HepG2 (cell line): ENCODE data around the gene GOLGA7B. TPM values are rescaled to one million over a fixed set of nuclear protein-coding genes. Genes with fewer than 3 reads are reported as not detected.

Experiments
- ATAC-seq: fragments of 200-7000 bp; cut with Tn5 transposase; 3 replicates; pipeline ENCODE4 v1.9.1; 2020; ENCODE audit warnings: mild to moderate bottlenecking, moderate library complexity
- BruUV-seq: library from RNA; stranded (reverse); fragments of 400-500 nt; replicated peaks from 2 replicates; lab custom pipeline; 2021; lab: Mats Ljungman, UMichigan
- CTCF ChIA-PET: fragments of 300-600 bp; formaldehyde crosslinking; extraction: SDS; loops from one replicate; lab custom pipeline; 2021; ENCODE audit warnings: low total read pairs, inconsistent platforms, low intra/inter-chr PET ratio; lab: Yijun Ruan, JAX
- POLR2A ChIA-PET: fragments of 350-600 bp; sonication (Branson Sonifier 250); formaldehyde crosslinking; loops from one replicate; lab custom pipeline; 2020; ENCODE audit warnings: antibody characterized with exemption, inconsistent platforms; lab: Yijun Ruan, JAX
- DNase-seq: peaks from one replicate; pipeline ENCODE4 v3.0.0-alpha.2; 2015; ENCODE audit warnings: low spot score
- FAIRE-seq: peaks from 3 replicates; lab custom pipeline; 2011; peaks lifted over from hg19 to GRCh38; lab: Jason Lieb, UNC
- H2AFZ ChIP-seq: one replicate; pipeline ENCODE4 v1.6.1; 2011; ENCODE audit warnings: low read length, inconsistent platforms
- H3K27ac ChIP-seq: fragments of 300-600 bp; 3 replicates; pipeline ENCODE4 v1.8.0; 2011; ENCODE audit warnings: mixed run types, mild to moderate bottlenecking, mixed read lengths, low read length, inconsistent platforms; ENCODE audit not compliant: insufficient read depth; ENCODE audit errors: extremely low read length
- H3K27me3 ChIP-seq, 2 experiments: fragments of 200-600 bp in 1 of 2; 2 replicates in 1 of 2; 3 replicates in 1 of 2; pipeline versions ENCODE4 v1.6.0 to v1.8.0; 2011; ENCODE audit warnings: low read length in 2 of 2, mild to moderate bottlenecking in 2 of 2, moderate library complexity in 2 of 2, inconsistent platforms in 1 of 2; ENCODE audit not compliant: insufficient read depth in 2 of 2, control insufficient read depth in 1 of 2
- H3K36me3 ChIP-seq, 2 experiments: fragments of 200-600 bp in 1 of 2; replicated peaks in 1 of 2; 2 replicates in 1 of 2; 3 replicates in 1 of 2; pipeline versions ENCODE4 v1.5.1 to v1.8.0; 2011; ENCODE audit warnings: low read length in 2 of 2, inconsistent platforms in 1 of 2; ENCODE audit not compliant: insufficient read depth in 2 of 2, control insufficient read depth in 1 of 2
- H3K4me1 ChIP-seq: 2 replicates; pipeline ENCODE4 v1.5.1; 2012; ENCODE audit warnings: low read length, inconsistent platforms; ENCODE audit not compliant: insufficient read depth
- H3K4me2 ChIP-seq: 2 replicates; pipeline ENCODE4 v1.6.0; 2011; ENCODE audit warnings: low read depth, low read length, inconsistent platforms
- H3K4me3 ChIP-seq, 3 experiments: fragments of 200-600 bp in 1 of 3; sonication (generic), shearing (Covaris generic) in 1 of 3; replicated peaks in 1 of 3; 2 replicates each; pipeline ENCODE4 v1.5.1; 2011 to 2016; ENCODE audit warnings: low read length in 3 of 3, inconsistent platforms in 2 of 3, low read depth in 2 of 3, mild to moderate bottlenecking in 2 of 3, control low read depth in 1 of 3, mixed read lengths in 1 of 3; ENCODE audit not compliant: insufficient read depth in 1 of 3
- H3K79me2 ChIP-seq: one replicate; pipeline ENCODE4 v1.6.1; 2011; ENCODE audit warnings: low read length, inconsistent platforms; ENCODE audit not compliant: insufficient read depth
- H3K9ac ChIP-seq: 2 replicates; pipeline ENCODE4 v1.6.0; 2011; ENCODE audit warnings: mild to moderate bottlenecking, low read depth, low read length, inconsistent platforms; ENCODE audit not compliant: insufficient read depth
- H3K9me3 ChIP-seq: 2 replicates; pipeline ENCODE4 v1.5.1; 2012; ENCODE audit warnings: mild to moderate bottlenecking, low read length
- H4K20me1 ChIP-seq: 2 replicates; pipeline ENCODE4 v1.6.0; 2011; ENCODE audit warnings: inconsistent platforms, mild to moderate bottlenecking, low read length, moderate library complexity; ENCODE audit not compliant: insufficient read depth
- FOSL2 ChIP-seq: sonication (generic); formaldehyde crosslinking; IDR thresholded peaks from 2 replicates; pipeline ENCODE4 v1.4.0; 2020; ENCODE audit warnings: missing genetic modification reagents
- MAFK ChIP-seq, 2 experiments: IDR thresholded peaks in 1 of 2; conservative IDR thresholded peaks in 1 of 2; 2 replicates each; pipeline ENCODE4 v1.6.1; 2011; ENCODE audit warnings: improper control_type of control experiment in 2 of 2, low read length in 2 of 2
- NFE2L2 ChIP-seq: fragments of 150-350 bp; IDR thresholded peaks from 2 replicates; pipeline ENCODE4 v1.6.1; 2014; ENCODE audit warnings: low read length
- STAT5B ChIP-seq: sonication (generic); formaldehyde crosslinking; IDR thresholded peaks from 2 replicates; pipeline ENCODE4 v1.4.0; 2020; ENCODE audit warnings: missing genetic modification reagents
- ZNF362 ChIP-seq: sonication (generic); formaldehyde crosslinking; IDR thresholded peaks from 2 replicates; pipeline ENCODE4 v1.4.0; 2020; ENCODE audit warnings: missing genetic modification reagents, mild to moderate bottlenecking, borderline replicate concordance
- ZNF770 ChIP-seq: sonication (generic); formaldehyde crosslinking; IDR thresholded peaks from 2 replicates; pipeline ENCODE4 v1.5.0; 2020; ENCODE audit warnings: mild to moderate bottlenecking, missing genetic modification reagents
- WGBS: methylation state at CpG from one replicate; pipeline ENCODE4 v1.1.6; 2017; ENCODE audit warnings: low lambda C conversion rate; 5-methylcytosine and 5-hydroxymethylcytosine counted together
- in situ Hi-C: cut with HindIII; loops from 2 replicates; pipeline ENCODE4 v1.10.0; 2017; ENCODE audit warnings: low pct_unique_long_range_greater_than_20kb; ENCODE audit not compliant: extremely low pct_ligation_motif_present
- intact Hi-C: fragments of 100-400 bp; cut with micrococcal nuclease; formaldehyde crosslinking; loops from one replicate; pipeline ENCODE4 v1.10.0; 2022; ENCODE audit not compliant: unreplicated experiment
- polyA plus RNA-seq, 8 experiments: library from polyadenylated mRNA; depleted of rRNA in 3 of 8; stranded (reverse) in 7 of 8; unstranded in 1 of 8; fragments of >200 nt; fragmentation: Illumina TruSeq in 4 of 8; extraction: Trizol in 4 of 8; gene quantifications; 2 replicates each; pipeline versions ENCODE4 v1.2.1 to v1.2.3, GENCODE V29; 2011 to 2016; ENCODE audit warnings: low read depth in 4 of 8, missing spikeins in 1 of 8, mixed read lengths in 1 of 8; ENCODE audit not compliant: insufficient read depth in 1 of 8
- total RNA-seq, 5 experiments: library from RNA; depleted of rRNA; stranded (reverse); fragments of >200 nt; fragmentation: Illumina TruSeq; extraction: Trizol; gene quantifications; 2 replicates each; pipeline ENCODE4 v1.2.3, GENCODE V29; 2016; ENCODE audit warnings: low read depth in 1 of 5

Gene GOLGA7B
- total and polyA plus RNA-seq, 2 of the 13 experiments (the other 11 are each of a cell fraction or from before 2014, with no cell fraction given): not detected

- TF ChIP-seq ZNF362 (CRISPR knock-in tag): peak; percentile 77; the same call in 1 of the 2 replicates
- TF ChIP-seq NFE2L2: peak; percentile 51; the same call in 1 of the 2 replicates
- peak; percentile 41; the same call in 1 of the 2 replicates for TF ChIP-seq ZNF770 (CRISPR knock-in tag)
- no peak for TF ChIP-seq STAT5B (CRISPR knock-in tag)
- peak; percentile 38 for TF ChIP-seq FOSL2 (CRISPR knock-in tag)
- TF ChIP-seq MAFK (conservative IDR thresholded peaks at IDR 0.05 in 1 of 2, IDR thresholded peaks at IDR 0.05 in 1 of 2; ENCODE audit: low read length in 2 of 2): 0 out of 4 replicates have a peak, but pooled peaks of 1 of the 2 experiments have one; percentile 2
- Histone ChIP-seq H3K36me3 (no peaks in the 10 kb centered on the region), H3K79me2 (no peaks in the 10 kb centered on the region), H3K4me2 (peak overlapping the region; percentile 33; the same call in 1 of the 2 replicates), H2AFZ (no peak overlapping the region), H3K4me1 (peaks cover 13% of the 10 kb centered on the region), H3K9ac (no peak overlapping the region), H3K27ac (no peak overlapping the region), H4K20me1 (no peaks in the 10 kb centered on the region), H3K4me3 (no peak overlapping the region), H3K9me3 (no peaks in the 10 kb centered on the region), H3K27me3 (peaks cover 4 to 19% of the 10 kb centered on the region in 2 experiments)
- intact Hi-C loops: no loop called here
- no TSS peak for BruUV-seq
- DNase-seq (peak; percentile 16), ATAC-seq (peak; percentile 69), FAIRE-seq (no peak)
- in situ Hi-C loops: no loop called here
- ChIA-PET POLR2A (no interaction called here), CTCF (no interaction called here)
- WGBS: under 1% methylated on average over 8 of the region's 8 CpGs
Observed at GRCh38 chr10:97812696-97813095, 36.9 kb upstream of the GOLGA7B start.
